ENCODE data around the gene ZFPM1.
A peak's percentile ranks its signal among the peaks of the same experiment; 100 is the strongest.

ZFPM1 gene

GRCh38 chr16:88560714-88561484 lies 107.8 kb downstream of the ZFPM1 start:
- no peak overlapping the region for H3K4me3 ChIP-seq (replicated peaks in 1 of 2; ENCODE audit: low read depth in 2 of 2, low read length in 2 of 2)
- DNase-seq (ENCODE audit: low read depth in 2 of 2): peak; percentile 22 to 30
- TF ChIP-seq CTCF (IDR thresholded peaks at IDR 0.05; ENCODE audit: low read depth, low read length): no peak

GRCh38 chr16:88561485-88562359 lies 108.6 kb downstream of the ZFPM1 start:
- peak; percentile 60 to 64 for DNase-seq (ENCODE audit: low read depth in 2 of 2)
- peak; percentile 78 for TF ChIP-seq CTCF (IDR thresholded peaks at IDR 0.05; ENCODE audit: low read depth, low read length)
- peak overlapping the region in 1 of 2 donors; percentile 33 for H3K4me3 ChIP-seq (replicated peaks in 1 of 2; ENCODE audit: low read depth in 2 of 2, low read length in 2 of 2)

GRCh38 chr16:88566158-88566557 lies 113.1 kb downstream of the ZFPM1 start:
- no peak for TF ChIP-seq CTCF (IDR thresholded peaks at IDR 0.05; ENCODE audit: low read depth, low read length)
- peak; percentile 31 to 64 for DNase-seq (ENCODE audit: low read depth in 2 of 2)
- no peak overlapping the region for H3K4me3 ChIP-seq (replicated peaks in 1 of 2; ENCODE audit: low read depth in 2 of 2, low read length in 2 of 2)

- no peak for DNase-seq (ENCODE audit: low read depth in 2 of 2)
- TF ChIP-seq CTCF (IDR thresholded peaks at IDR 0.05; ENCODE audit: low read depth, low read length): no peak
- peak overlapping the region; percentile 58 to 73 for H3K4me3 ChIP-seq (replicated peaks in 1 of 2; ENCODE audit: low read depth in 2 of 2, low read length in 2 of 2)
Observed at GRCh38 chr16:88568710-88569613, 115.9 kb downstream of the ZFPM1 start.

- TF ChIP-seq CTCF (IDR thresholded peaks at IDR 0.05; ENCODE audit: low read depth, low read length): no peak
- peak; percentile 7 to 16 for DNase-seq (ENCODE audit: low read depth in 2 of 2)
- H3K4me3 ChIP-seq (replicated peaks in 1 of 2; ENCODE audit: low read depth in 2 of 2, low read length in 2 of 2): peak overlapping the region; percentile 58 to 73
Observed at GRCh38 chr16:88569614-88569984, 116.5 kb downstream of the ZFPM1 start.

- peak within 1 kb of the TSS; percentile 72 to 89 for H3K4me3 ChIP-seq (replicated peaks in 1 of 2; ENCODE audit: low read depth in 2 of 2, low read length in 2 of 2)
- TF ChIP-seq CTCF (IDR thresholded peaks at IDR 0.05; ENCODE audit: low read depth, low read length): no peak
- peak; percentile 95 to 98 for DNase-seq (ENCODE audit: low read depth in 2 of 2)
Observed at GRCh38 chr16:88569985-88570690, 117.1 kb downstream of the ZFPM1 start, which contains the start of gene ZC3H18. Gene ZC3H18 (plus strand): TSS chr16:88570403. CDS start chr16:88577124, 6,721 bp downstream.
